ENCODE measurements around the gene HACD1. TPM values are rescaled to one million over a fixed set of nuclear protein-coding genes. Genes with fewer than 3 reads are reported as not detected.
A peak's percentile ranks its signal among the peaks of the same experiment; 100 is the strongest.

HACD1 gene
- total RNA-seq, 1 experiment from 2014 or later = 157 TPM

GRCh38 chr10:17580885-17581284 lies 36.3 kb downstream of the HACD1 start:
- DNase-seq (ENCODE audit: low spot score) = no peak

GRCh38 chr10:17578603-17579002 lies 38.6 kb downstream of the HACD1 start:
- DNase-seq (ENCODE audit: low spot score) = no peak

- DNase-seq (ENCODE audit: low spot score) = no peak
Measured at GRCh38 chr10:17576768-17577167, 40.4 kb downstream of the HACD1 start.

GRCh38 chr10:17564911-17565310 lies 52.3 kb downstream of the HACD1 start:
- no peak for DNase-seq (ENCODE audit: low spot score)

GRCh38 chr10:17563452-17563851 lies 53.7 kb downstream of the HACD1 start:
- no peak for DNase-seq (ENCODE audit: low spot score)

- peak; percentile 61 for DNase-seq (ENCODE audit: low spot score)
Measured at GRCh38 chr10:17562614-17563013, 54.6 kb downstream of the HACD1 start.

GRCh38 chr10:17561111-17561510 lies 56.1 kb downstream of the HACD1 start:
- no peak for DNase-seq (ENCODE audit: low spot score)

GRCh38 chr10:17557459-17557858 lies 59.7 kb downstream of the HACD1 start:
- DNase-seq (ENCODE audit: low spot score) = no peak

- peak; percentile 58 for DNase-seq (ENCODE audit: low spot score)
Measured at GRCh38 chr10:17548770-17549169, 68.4 kb downstream of the HACD1 start.

- no peak for DNase-seq (ENCODE audit: low spot score)
Measured at GRCh38 chr10:17548162-17548561, 69.0 kb downstream of the HACD1 start.

- DNase-seq (ENCODE audit: low spot score) = no peak
Measured at GRCh38 chr10:17547060-17547459, 70.1 kb downstream of the HACD1 start.

GRCh38 chr10:17544465-17544864 lies 72.7 kb downstream of the HACD1 start:
- DNase-seq (ENCODE audit: low spot score) = peak; percentile 61

Other genes starting within 250 kb of the HACD1 start
- 1.00 and 1.2 TPM in 2 replicates for gene ST8SIA6, start 162.8 kb downstream of the HACD1 start, total RNA-seq (2014; rRNA removed; shearing (Covaris generic))
- gene STAM, start 26.8 kb upstream of the HACD1 start, total RNA-seq (2014; rRNA removed; shearing (Covaris generic)) = 82.7 and 115 TPM in 2 replicates
- 0.05 and 0.12 TPM in 2 replicates for gene TMEM236, start 134.8 kb upstream of the HACD1 start, total RNA-seq (2014; rRNA removed; shearing (Covaris generic))
- gene MRC1, start 192.0 kb upstream of the HACD1 start, total RNA-seq (2014; rRNA removed; shearing (Covaris generic)) = not detected in 2 replicates